ENCODE data around the gene OVOL3.

OVOL3 gene

GRCh38 chr19:36136964-36137686 is 26.2 kb downstream of the OVOL3 start:
- peak; percentile 15 for DNase-seq

- no peak for DNase-seq
Measured at GRCh38 chr19:36139120-36139472, 28.2 kb downstream of the OVOL3 start.

GRCh38 chr19:36139473-36140303 is 28.7 kb downstream of the OVOL3 start, which contains the start of gene CAPNS1:
CAPNS1 (plus strand) TSS chr19:36140066; CDS start chr19:36141012, 946 bp downstream.
- DNase-seq: peak; percentile 94

- DNase-seq: peak; percentile 62
Measured at GRCh38 chr19:36140304-36141038, 29.5 kb downstream of the OVOL3 start.

- peak; percentile 61 for DNase-seq
Measured at GRCh38 chr19:36141039-36141927, 30.3 kb downstream of the OVOL3 start.

GRCh38 chr19:36142046-36142445 is 31.1 kb downstream of the OVOL3 start:
- DNase-seq: no peak

- no peak for DNase-seq
Measured at GRCh38 chr19:36142496-36142895, 31.6 kb downstream of the OVOL3 start.

- no peak for DNase-seq
Measured at GRCh38 chr19:36144624-36145023, 33.7 kb downstream of the OVOL3 start.

GRCh38 chr19:36149673-36150406 is 38.9 kb downstream of the OVOL3 start:
- no peak for DNase-seq

GRCh38 chr19:36150586-36150985 is 39.6 kb downstream of the OVOL3 start:
- no peak for DNase-seq

GRCh38 chr19:36151144-36152018 is 40.4 kb downstream of the OVOL3 start:
- no peak for DNase-seq

GRCh38 chr19:36152019-36152351 is 41.0 kb downstream of the OVOL3 start:
- DNase-seq: no peak

- DNase-seq: no peak
Measured at GRCh38 chr19:36152352-36153091, 41.6 kb downstream of the OVOL3 start, which contains the start of gene COX7A1. COX7A1 (minus strand) TSS chr19:36152447; CDS start chr19:36152407, 40 bp downstream.

- no peak for DNase-seq
Measured at GRCh38 chr19:36153126-36153525, 42.2 kb downstream of the OVOL3 start.

GRCh38 chr19:36160821-36161596 is 50.1 kb downstream of the OVOL3 start:
- DNase-seq: no peak
